ENCODE data around the gene ACOT11.

- TF ChIP-seq POLR2A (IDR thresholded peaks at IDR 0.05) (no peak), CTCF (IDR thresholded peaks at IDR 0.05) (no peak)
These were observed 60.0 kb downstream of the ACOT11 start for GRCh38 chr1:54607821-54608565.
